Fibroblast of skin of left biceps (primary cell): Measurements from ENCODE around the gene DPF3.
A peak's percentile ranks its signal among the peaks of the same experiment; 100 is the strongest.

Source experiments
- DNase-seq, 2 experiments: peaks; one replicate each; pipeline ENCODE4 v3.0.0-alpha.2; 2013; ENCODE audit warnings: low read depth in 2 of 2

Gene DPF3

GRCh38 chr14:72742838-72743195 is 151.1 kb downstream of the DPF3 start:
- DNase-seq: no peak

- DNase-seq: no peak
Observed at GRCh38 chr14:72742118-72742837, 151.6 kb downstream of the DPF3 start.

GRCh38 chr14:72741826-72742117 is 152.1 kb downstream of the DPF3 start:
- DNase-seq: no peak

GRCh38 chr14:72740966-72741825 is 152.7 kb downstream of the DPF3 start:
- DNase-seq: no peak

GRCh38 chr14:72740504-72740961 is 153.4 kb downstream of the DPF3 start:
- no peak for DNase-seq

- DNase-seq: no peak
Observed at GRCh38 chr14:72739446-72740405, 154.2 kb downstream of the DPF3 start.

GRCh38 chr14:72738161-72738611 is 155.7 kb downstream of the DPF3 start:
- no peak for DNase-seq

- no peak for DNase-seq
Observed at GRCh38 chr14:72737560-72737943, 156.3 kb downstream of the DPF3 start.

- peak; percentile 80 to 82 for DNase-seq
Observed at GRCh38 chr14:72736786-72737559, 156.9 kb downstream of the DPF3 start.

- peak; percentile 82 to 85 for DNase-seq
Observed at GRCh38 chr14:72736308-72736707, 157.6 kb downstream of the DPF3 start.

- no peak for DNase-seq
Observed at GRCh38 chr14:72732022-72732780, 161.7 kb downstream of the DPF3 start.

- no peak for DNase-seq
Observed at GRCh38 chr14:72731252-72732020, 162.5 kb downstream of the DPF3 start.

GRCh38 chr14:72730468-72730867 is 163.4 kb downstream of the DPF3 start:
- DNase-seq: no peak

GRCh38 chr14:72726444-72726843 is 167.5 kb downstream of the DPF3 start:
- DNase-seq: no peak

- no peak for DNase-seq
Observed at GRCh38 chr14:72723858-72724530, 169.9 kb downstream of the DPF3 start.

GRCh38 chr14:72722201-72722785 is 171.6 kb downstream of the DPF3 start:
- DNase-seq: no peak

GRCh38 chr14:72721083-72721482 is 172.8 kb downstream of the DPF3 start:
- no peak for DNase-seq

- DNase-seq: no peak
Observed at GRCh38 chr14:72717220-72717619, 176.7 kb downstream of the DPF3 start.

- DNase-seq: no peak
Observed at GRCh38 chr14:72716476-72716875, 177.4 kb downstream of the DPF3 start.
